ENCODE measurements around the gene PPOX. TPM values are rescaled to one million over a fixed set of nuclear protein-coding genes. Genes with fewer than 3 reads are reported as not detected.
A peak's percentile ranks its signal among the peaks of the same experiment; 100 is the strongest.

The PPOX gene
- total RNA-seq, 1 experiment from 2014 or later: 23.1 TPM

GRCh38 chr1:161158316-161159010 lies 7.8 kb upstream of the PPOX start:
- BruUV-seq (replicated peaks): no TSS peak
- Histone ChIP-seq H2AFZ (peak overlapping the region; percentile 77), H3K9me2 (ENCODE audit: insufficient read depth) (no peaks in the 10 kb centered on the region), H3K4me2 (peak overlapping the region; percentile 91), H3K79me2 (ENCODE audit: low read depth) (peaks cover 32% of the 10 kb centered on the region), H3F3A (ENCODE audit: insufficient read depth, low read depth) (peaks cover 23% of the 10 kb centered on the region), H3K9me3 (ENCODE audit: insufficient read depth, low read depth) (no peaks in the 10 kb centered on the region), H4K20me1 (ENCODE audit: insufficient read depth) (no peaks in the 10 kb centered on the region), H3K4me3 (peak overlapping the region; percentile 94; the same call in 1 of the 2 replicates), H3K27me3 (ENCODE audit: insufficient read depth, low read depth) (no peaks in the 10 kb centered on the region), H3K36me3 (ENCODE audit: low read depth) (peaks cover 16% of the 10 kb centered on the region), H3K27ac (no peak overlapping the region), H3K4me1 (replicated peaks; ENCODE audit: insufficient read depth) (peaks cover 18% of the 10 kb centered on the region; the same call in 1 of the 2 replicates)
- ChIA-PET POLR2A (ENCODE audit: unreplicated experiment) (no interaction called here), CTCF (no interaction called here)
- no peak for DNase-seq
- TF ChIP-seq CTCF (conservative IDR thresholded peaks at IDR 0.05): no peak
- TF ChIP-seq EZH2 (IDR thresholded peaks at IDR 0.05; ENCODE audit: low read depth): no peak
- intact Hi-C loops (cut with micrococcal nuclease; ENCODE audit: unreplicated experiment): no loop called here

- Histone ChIP-seq H3K27me3 (ENCODE audit: insufficient read depth, low read depth) (no peaks in the 10 kb centered on the region), H4K20me1 (ENCODE audit: insufficient read depth) (no peaks in the 10 kb centered on the region), H3K9me2 (ENCODE audit: insufficient read depth) (no peaks in the 10 kb centered on the region), H3K36me3 (ENCODE audit: low read depth) (peaks cover 16% of the 10 kb centered on the region), H3K4me1 (replicated peaks; ENCODE audit: insufficient read depth) (peaks cover 18% of the 10 kb centered on the region; the same call in 1 of the 2 replicates), H3K79me2 (ENCODE audit: low read depth) (peaks cover 32% of the 10 kb centered on the region), H3K9me3 (ENCODE audit: insufficient read depth, low read depth) (no peaks in the 10 kb centered on the region), H3K27ac (peak within 1 kb of the TSS; percentile 38), H3F3A (ENCODE audit: insufficient read depth, low read depth) (peaks cover 23% of the 10 kb centered on the region), H2AFZ (peak within 1 kb of the TSS; percentile 77), H3K4me2 (peak within 1 kb of the TSS; percentile 91), H3K4me3 (peak within 1 kb of the TSS; percentile 94)
- CTCF ChIA-PET: no interaction called here
- no peak for TF ChIP-seq EZH2 (IDR thresholded peaks at IDR 0.05; ENCODE audit: low read depth)
- TF ChIP-seq CTCF (conservative IDR thresholded peaks at IDR 0.05): no peak; the same call in 1 of the 2 replicates
- POLR2A ChIA-PET (ENCODE audit: unreplicated experiment): no interaction called here
- TSS peak; percentile 10 for BruUV-seq (replicated peaks)
- peak; percentile 74 to 88 for DNase-seq
- intact Hi-C loops (cut with micrococcal nuclease; ENCODE audit: unreplicated experiment): no loop called here
Measured at GRCh38 chr1:161159087-161159912, 6.9 kb upstream of the PPOX start, which contains the start of gene USP21. TSS of gene USP21 (plus strand) at chr1:161159500. CDS start at chr1:161160641, 1,141 bp downstream.

- POLR2A ChIA-PET (ENCODE audit: unreplicated experiment): no interaction called here
Measured at GRCh38 chr1:161159913-161160243, 6.3 kb upstream of the PPOX start.

More at GRCh38 chr1:161159913-161160243, 6.3 kb upstream of the PPOX start:
- peak overlapping the region; percentile 94 for H3K4me3 ChIP-seq
- BruUV-seq (replicated peaks): no TSS peak
- no peaks in the 10 kb centered on the region for H3K9me2 ChIP-seq (ENCODE audit: insufficient read depth)
- H3K4me2 ChIP-seq: peak overlapping the region; percentile 91
- peaks cover 16% of the 10 kb centered on the region for H3K36me3 ChIP-seq (ENCODE audit: low read depth)
- no peak for TF ChIP-seq CTCF (conservative IDR thresholded peaks at IDR 0.05)
- no peak for TF ChIP-seq EZH2 (IDR thresholded peaks at IDR 0.05; ENCODE audit: low read depth)
- H3K27ac ChIP-seq: peak overlapping the region; percentile 38; the same call in 1 of the 2 replicates
- peaks cover 26% of the 10 kb centered on the region for H3F3A ChIP-seq (ENCODE audit: insufficient read depth, low read depth)
- DNase-seq: no peak
- H3K4me1 ChIP-seq (replicated peaks; ENCODE audit: insufficient read depth): peaks cover 17% of the 10 kb centered on the region
- H3K9me3 ChIP-seq (ENCODE audit: insufficient read depth, low read depth): no peaks in the 10 kb centered on the region
- intact Hi-C loops (cut with micrococcal nuclease; ENCODE audit: unreplicated experiment): no loop called here
- no peaks in the 10 kb centered on the region for H4K20me1 ChIP-seq (ENCODE audit: insufficient read depth)
- CTCF ChIA-PET: no interaction called here
- H2AFZ ChIP-seq: peak overlapping the region; percentile 77
- H3K27me3 ChIP-seq (ENCODE audit: insufficient read depth, low read depth): no peaks in the 10 kb centered on the region
- H3K79me2 ChIP-seq (ENCODE audit: low read depth): peaks cover 27% of the 10 kb centered on the region
